ENCODE measurements around the gene SERPINE2.

SERPINE2 gene

GRCh38 chr2:224040753-224041152, 1.7 kb upstream of the SERPINE2 start:
- Histone ChIP-seq H4K20me1 (ENCODE audit: insufficient read depth, low read length, poor library complexity, severe bottlenecking) (peaks cover 4% of the 10 kb centered on the region), H2AFZ (ENCODE audit: low read length) (no peak overlapping the region), H3K36me3 (ENCODE audit: insufficient read depth, low read length) (no peaks in the 10 kb centered on the region), H3K9me2 (replicated peaks; ENCODE audit: low read depth, low read length) (no peaks in the 10 kb centered on the region), H3K9me3 (ENCODE audit: insufficient read depth, low read depth, low read length) (no peaks in the 10 kb centered on the region), H3K9ac (ENCODE audit: low read depth, low read length, poor library complexity, severe bottlenecking) (no peak overlapping the region), H3K27me3 (ENCODE audit: insufficient read depth, low read length, poor library complexity, severe bottlenecking) (peaks cover 53% of the 10 kb centered on the region), H3F3A (ENCODE audit: low read depth) (no peaks in the 10 kb centered on the region), H3K4me3 (ENCODE audit: low read length, poor library complexity, severe bottlenecking) (no peak overlapping the region), H3K4me1 (ENCODE audit: insufficient read depth, low read length, poor library complexity, severe bottlenecking) (peaks cover 23% of the 10 kb centered on the region), H3K4me2 (ENCODE audit: low read depth, low read length, poor library complexity, severe bottlenecking) (no peak overlapping the region), H3K79me2 (ENCODE audit: insufficient read depth, low read length) (no peaks in the 10 kb centered on the region)
- TF ChIP-seq EZH2phosphoT487 (IDR thresholded peaks at IDR 0.05; ENCODE audit: borderline replicate concordance): no peak
- TF ChIP-seq CTCF (conservative IDR thresholded peaks at IDR 0.05; ENCODE audit: low read length): no peak

- Histone ChIP-seq H3K4me3 (ENCODE audit: low read length, poor library complexity, severe bottlenecking) (peak overlapping the region; percentile 83), H2AFZ (ENCODE audit: low read length) (peak overlapping the region; percentile 87), H3F3A (ENCODE audit: low read depth) (no peaks in the 10 kb centered on the region), H3K4me2 (ENCODE audit: low read depth, low read length, poor library complexity, severe bottlenecking) (peak overlapping the region; percentile 73), H3K9ac (ENCODE audit: low read depth, low read length, poor library complexity, severe bottlenecking) (peak overlapping the region; percentile 59), H3K4me1 (ENCODE audit: insufficient read depth, low read length, poor library complexity, severe bottlenecking) (peaks cover 23% of the 10 kb centered on the region), H4K20me1 (ENCODE audit: insufficient read depth, low read length, poor library complexity, severe bottlenecking) (peaks cover 4% of the 10 kb centered on the region), H3K36me3 (ENCODE audit: insufficient read depth, low read length) (no peaks in the 10 kb centered on the region), H3K79me2 (ENCODE audit: insufficient read depth, low read length) (no peaks in the 10 kb centered on the region), H3K9me3 (ENCODE audit: insufficient read depth, low read depth, low read length) (no peaks in the 10 kb centered on the region), H3K9me2 (replicated peaks; ENCODE audit: low read depth, low read length) (no peaks in the 10 kb centered on the region), H3K27me3 (ENCODE audit: insufficient read depth, low read length, poor library complexity, severe bottlenecking) (peaks cover 53% of the 10 kb centered on the region)
- no peak for TF ChIP-seq EZH2phosphoT487 (IDR thresholded peaks at IDR 0.05; ENCODE audit: borderline replicate concordance)
Measured at GRCh38 chr2:224039770-224040440, 819 bp upstream of the SERPINE2 start.

GRCh38 chr2:224038830-224039079, 331 bp downstream of the SERPINE2 start:
- Histone ChIP-seq H3K36me3 (ENCODE audit: insufficient read depth, low read length) (no peaks in the 10 kb centered on the region), H4K20me1 (ENCODE audit: insufficient read depth, low read length, poor library complexity, severe bottlenecking) (peaks cover 4% of the 10 kb centered on the region), H3K9me2 (replicated peaks; ENCODE audit: low read depth, low read length) (no peaks in the 10 kb centered on the region), H3K9ac (ENCODE audit: low read depth, low read length, poor library complexity, severe bottlenecking) (peak overlapping the region; percentile 17), H3K27me3 (ENCODE audit: insufficient read depth, low read length, poor library complexity, severe bottlenecking) (peaks cover 53% of the 10 kb centered on the region), H3K4me2 (ENCODE audit: low read depth, low read length, poor library complexity, severe bottlenecking) (peak overlapping the region; percentile 88), H3K79me2 (ENCODE audit: insufficient read depth, low read length) (no peaks in the 10 kb centered on the region; the same call in 1 of the 2 replicates), H3K4me3 (ENCODE audit: low read length, poor library complexity, severe bottlenecking) (peak overlapping the region; percentile 83), H3K4me1 (ENCODE audit: insufficient read depth, low read length, poor library complexity, severe bottlenecking) (peaks cover 34% of the 10 kb centered on the region), H3F3A (ENCODE audit: low read depth) (no peaks in the 10 kb centered on the region), H3K9me3 (ENCODE audit: insufficient read depth, low read depth, low read length) (no peaks in the 10 kb centered on the region), H2AFZ (ENCODE audit: low read length) (peak overlapping the region; percentile 72; the same call in 1 of the 2 replicates)
- TF ChIP-seq EZH2phosphoT487 (IDR thresholded peaks at IDR 0.05; ENCODE audit: borderline replicate concordance): no peak
- TF ChIP-seq CTCF (conservative IDR thresholded peaks at IDR 0.05; ENCODE audit: low read length): no peak
